Measurements from ENCODE around the gene GPR142.

GPR142 gene, protein sequence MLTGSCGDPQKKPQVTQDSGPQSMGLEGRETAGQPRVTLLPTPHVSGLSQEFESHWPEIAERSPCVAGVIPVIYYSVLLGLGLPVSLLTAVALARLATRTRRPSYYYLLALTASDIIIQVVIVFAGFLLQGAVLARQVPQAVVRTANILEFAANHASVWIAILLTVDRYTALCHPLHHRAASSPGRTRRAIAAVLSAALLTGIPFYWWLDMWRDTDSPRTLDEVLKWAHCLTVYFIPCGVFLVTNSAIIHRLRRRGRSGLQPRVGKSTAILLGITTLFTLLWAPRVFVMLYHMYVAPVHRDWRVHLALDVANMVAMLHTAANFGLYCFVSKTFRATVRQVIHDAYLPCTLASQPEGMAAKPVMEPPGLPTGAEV

DNA sequence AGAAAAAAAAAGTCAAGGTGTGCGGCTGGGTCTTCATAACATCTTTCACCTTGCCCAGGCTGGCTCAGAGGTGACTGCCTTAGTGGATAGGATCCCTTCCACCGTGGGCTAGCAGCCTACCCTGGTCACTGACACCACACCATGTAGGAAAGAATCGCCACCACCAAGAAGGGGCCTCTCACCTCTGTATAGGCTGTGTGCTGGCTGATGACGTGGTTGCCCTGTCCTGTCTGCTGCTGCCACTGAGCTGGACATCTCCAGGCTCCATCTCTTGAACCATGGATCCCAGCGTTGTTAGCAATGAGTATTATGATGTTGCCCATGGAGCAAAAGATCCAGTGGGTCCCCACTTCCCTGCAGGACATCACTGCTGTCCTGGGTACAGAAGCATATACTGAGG is at the start of gene GPR142:
GPR142 (plus strand) TSS at position 301 of the 400 bp plus-strand sequence. CDS start 2,035 bp downstream, outside the sequence.
- no peak within 1 kb of the TSS for H3K4me3 Mint-ChIP-seq
- H3K9me3 Mint-ChIP-seq: no peaks in the 10 kb centered on the region
- no peak within 1 kb of the TSS for H3K27ac Mint-ChIP-seq
- DNase-seq: no peak
- no peaks in the 10 kb centered on the region for H3K36me3 Mint-ChIP-seq (ENCODE audit: low read depth)
- peaks cover 15% of the 10 kb centered on the region for H3K4me1 Mint-ChIP-seq (ENCODE audit: low read depth)
- peaks cover 9% of the 10 kb centered on the region for H3K27me3 Mint-ChIP-seq

DNA sequence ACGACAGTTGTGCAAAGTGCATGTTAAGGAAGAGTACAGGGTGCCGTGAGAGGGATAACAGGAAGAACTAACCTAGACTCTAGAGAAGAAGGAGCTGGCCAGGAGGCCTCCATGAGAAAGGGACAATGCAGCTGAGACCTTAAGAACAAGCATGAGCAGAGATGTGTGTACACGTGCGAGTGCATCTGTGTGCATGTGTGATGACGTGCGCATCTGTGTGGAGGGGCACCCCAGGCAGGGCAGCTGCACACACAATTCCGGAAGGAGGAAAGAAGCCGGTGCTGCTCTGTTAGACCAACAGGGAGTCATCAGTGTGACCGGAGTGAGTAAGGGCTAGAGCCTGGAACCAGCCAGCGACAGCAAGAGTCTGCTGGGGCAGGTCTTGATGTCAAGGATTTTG is 48.9 kb upstream of the GPR142 start:
- Mint-ChIP-seq H3K4me3 (no peak overlapping the region), H3K4me1 (ENCODE audit: low read depth) (no peaks in the 10 kb centered on the region), H3K9me3 (no peaks in the 10 kb centered on the region), H3K27me3 (peaks cover 8% of the 10 kb centered on the region), H3K27ac (no peak overlapping the region), H3K36me3 (ENCODE audit: low read depth) (no peaks in the 10 kb centered on the region)
- no peak for DNase-seq

DNA sequence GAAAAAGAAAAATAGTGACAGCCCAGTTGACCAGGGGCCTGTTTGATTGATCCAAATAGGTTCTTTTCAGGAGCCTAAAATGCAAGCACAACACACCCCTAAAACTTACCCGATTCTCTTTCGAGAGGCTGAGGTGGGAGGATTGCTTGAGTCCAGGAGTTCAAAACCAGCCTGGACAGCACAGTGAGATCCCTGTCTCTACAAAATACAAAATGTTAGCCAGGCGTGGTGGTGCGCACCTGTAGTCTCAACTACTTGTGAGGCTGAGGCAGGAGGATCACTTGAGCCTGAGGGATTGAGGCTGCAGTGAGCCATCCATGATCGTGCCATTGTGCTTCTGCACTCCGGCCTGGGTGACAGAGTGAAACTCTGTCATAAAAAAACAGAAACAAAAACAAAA is 42.8 kb upstream of the GPR142 start:
- peaks cover 20% of the 10 kb centered on the region for H3K4me1 Mint-ChIP-seq (ENCODE audit: low read depth)
- no peak overlapping the region for H3K4me3 Mint-ChIP-seq
- H3K27me3 Mint-ChIP-seq: peaks cover 42% of the 10 kb centered on the region
- no peak overlapping the region for H3K27ac Mint-ChIP-seq
- DNase-seq: no peak
- no peaks in the 10 kb centered on the region for H3K36me3 Mint-ChIP-seq (ENCODE audit: low read depth)
- H3K9me3 Mint-ChIP-seq: no peaks in the 10 kb centered on the region

DNA sequence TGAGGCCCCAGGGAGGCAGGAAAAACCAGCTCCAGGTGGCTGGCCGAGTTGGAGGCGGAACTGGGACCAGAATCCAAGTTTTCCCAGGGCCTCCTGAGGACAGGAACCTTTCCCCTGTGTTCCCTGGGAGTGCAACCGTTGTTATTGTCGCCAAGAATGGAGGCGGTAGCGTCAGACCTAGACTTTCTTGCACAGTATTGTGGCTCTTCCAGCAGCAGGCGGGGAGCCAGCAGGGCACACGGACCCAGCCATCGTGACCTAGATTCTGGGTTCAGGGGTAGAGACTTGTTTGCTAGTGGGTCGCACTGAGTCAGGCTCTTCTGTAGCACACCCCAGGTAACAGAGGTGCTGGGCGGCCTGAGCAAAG is 41.9 kb upstream of the GPR142 start:
- no peak overlapping the region for H3K4me3 Mint-ChIP-seq
- peaks cover 42% of the 10 kb centered on the region for H3K27me3 Mint-ChIP-seq
- peaks cover 22% of the 10 kb centered on the region for H3K4me1 Mint-ChIP-seq (ENCODE audit: low read depth)
- H3K9me3 Mint-ChIP-seq: no peaks in the 10 kb centered on the region
- H3K27ac Mint-ChIP-seq: no peak overlapping the region
- DNase-seq: no peak
- no peaks in the 10 kb centered on the region for H3K36me3 Mint-ChIP-seq (ENCODE audit: low read depth)

DNA sequence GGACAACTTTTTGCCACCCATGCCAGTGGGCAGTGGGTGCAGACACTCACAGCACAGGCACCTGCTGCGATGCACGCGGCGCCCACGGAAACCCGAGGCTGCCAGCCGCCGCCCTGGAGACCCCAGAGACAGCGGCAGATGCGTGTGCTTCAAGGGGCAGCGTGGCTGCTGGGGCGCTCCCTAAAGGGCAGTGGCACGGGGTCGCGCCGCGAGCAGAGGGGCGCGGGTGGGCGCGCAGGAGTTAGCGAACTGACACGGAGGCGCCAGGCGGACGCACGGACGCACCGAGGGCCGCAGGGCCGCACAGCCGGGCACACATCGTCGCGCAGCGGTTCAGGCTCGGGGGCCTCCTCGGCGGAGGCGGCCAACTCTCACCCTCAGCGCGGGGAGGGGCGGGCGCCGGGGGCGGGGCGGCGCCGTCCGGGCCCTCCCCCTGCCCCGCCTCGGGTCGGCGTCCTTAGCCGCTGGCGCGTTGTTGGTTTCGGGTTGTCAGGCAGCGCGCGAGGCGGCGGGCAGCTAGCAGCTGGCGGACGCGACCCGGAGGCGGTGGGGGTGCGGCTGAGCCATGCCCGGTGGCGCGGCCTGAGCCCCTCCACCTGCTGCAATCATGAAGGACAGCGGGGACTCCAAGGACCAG is 41.4 kb upstream of the GPR142 start, which contains the start of gene KIF19:
KIF19 (plus strand) TSS at position 484 of the 637 bp plus-strand sequence; CDS start at position 608, 124 bp downstream.
- H3K27ac Mint-ChIP-seq: no peak within 1 kb of the TSS

DNA sequence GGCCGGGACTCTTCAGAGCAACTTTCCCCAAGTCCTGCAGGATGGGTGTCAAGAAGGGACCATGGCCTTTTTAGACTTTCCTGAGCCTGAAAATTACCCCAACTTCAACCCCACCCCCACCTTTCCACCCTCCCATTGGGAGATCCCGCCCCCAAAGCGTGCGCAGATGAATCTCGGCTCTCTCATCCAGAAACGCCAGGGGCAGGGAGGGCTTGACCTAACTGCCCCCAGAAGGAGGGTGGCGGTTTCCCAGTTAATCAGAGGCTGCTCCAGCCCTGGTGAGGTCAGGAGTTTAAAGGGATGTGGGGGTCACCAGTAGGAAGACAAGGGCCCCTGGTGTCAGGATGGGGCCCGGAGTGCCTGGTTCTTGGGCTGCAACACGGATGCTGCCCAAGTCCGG is 40.8 kb upstream of the GPR142 start:
- H3K27ac Mint-ChIP-seq: no peak overlapping the region
- H3K9me3 Mint-ChIP-seq: no peaks in the 10 kb centered on the region
- no peaks in the 10 kb centered on the region for H3K36me3 Mint-ChIP-seq (ENCODE audit: low read depth)
- no peak for DNase-seq
- H3K27me3 Mint-ChIP-seq: peaks cover 42% of the 10 kb centered on the region
- peak overlapping the region; percentile 12 for H3K4me3 Mint-ChIP-seq
- H3K4me1 Mint-ChIP-seq (ENCODE audit: low read depth): peaks cover 22% of the 10 kb centered on the region

More for the DNA sequence above, 41.4 kb upstream of the GPR142 start, which contains the start of gene KIF19:
- Mint-ChIP-seq H3K9me3 (no peaks in the 10 kb centered on the region), H3K4me1 (ENCODE audit: low read depth) (peaks cover 22% of the 10 kb centered on the region), H3K4me3 (peak within 1 kb of the TSS; percentile 12), H3K27me3 (peaks cover 42% of the 10 kb centered on the region), H3K36me3 (ENCODE audit: low read depth) (no peaks in the 10 kb centered on the region)
- DNase-seq: peak; percentile 73

DNA sequence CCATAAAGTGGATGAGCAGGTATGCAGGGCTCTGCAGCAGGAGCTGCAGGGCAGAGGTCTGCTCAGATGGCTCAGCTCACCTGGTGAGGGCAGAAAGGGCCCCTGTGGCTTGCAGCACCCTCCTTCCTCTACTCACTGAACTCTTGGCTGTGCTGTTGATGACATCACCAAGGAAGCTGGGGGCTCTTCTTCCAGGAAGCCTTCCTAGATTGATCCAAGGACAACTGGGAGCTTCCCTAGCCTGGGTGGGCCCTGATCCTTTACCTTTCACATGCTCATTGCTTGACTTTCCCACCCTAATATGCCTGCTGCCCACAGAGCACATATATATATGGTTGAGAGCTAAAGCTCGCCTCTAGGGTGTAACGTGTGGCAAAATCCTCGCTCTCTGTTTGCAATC is 38.8 kb upstream of the GPR142 start:
- Mint-ChIP-seq H3K4me1 (ENCODE audit: low read depth) (peaks cover 22% of the 10 kb centered on the region), H3K36me3 (ENCODE audit: low read depth) (no peaks in the 10 kb centered on the region), H3K27ac (no peak overlapping the region), H3K9me3 (no peaks in the 10 kb centered on the region), H3K4me3 (no peak overlapping the region), H3K27me3 (peaks cover 34% of the 10 kb centered on the region)
- DNase-seq: no peak

DNA sequence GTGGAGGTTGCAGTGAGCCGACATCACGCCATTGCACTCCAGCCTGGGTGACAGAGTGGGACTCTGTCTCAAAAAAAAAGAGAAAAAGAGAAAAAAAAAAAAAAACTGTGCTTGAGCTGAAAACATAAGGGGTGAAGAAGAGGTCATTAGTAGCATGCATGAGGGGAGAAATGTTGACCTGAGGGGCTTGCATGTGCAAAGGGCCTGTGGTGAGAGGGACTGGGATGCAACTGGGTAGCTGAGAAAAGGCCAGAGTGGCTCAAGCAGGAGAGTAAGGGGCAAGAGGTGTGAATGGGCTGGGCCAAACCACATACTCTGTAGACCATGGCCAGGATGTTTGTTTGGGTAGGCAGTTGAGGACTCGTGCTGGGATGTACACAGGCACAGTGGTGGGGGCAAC is 37.9 kb upstream of the GPR142 start:
- no peak for DNase-seq
- Mint-ChIP-seq H3K9me3 (no peaks in the 10 kb centered on the region), H3K4me3 (no peak overlapping the region), H3K27me3 (peaks cover 30% of the 10 kb centered on the region), H3K36me3 (ENCODE audit: low read depth) (no peaks in the 10 kb centered on the region), H3K27ac (no peak overlapping the region), H3K4me1 (ENCODE audit: low read depth) (peaks cover 22% of the 10 kb centered on the region)

DNA sequence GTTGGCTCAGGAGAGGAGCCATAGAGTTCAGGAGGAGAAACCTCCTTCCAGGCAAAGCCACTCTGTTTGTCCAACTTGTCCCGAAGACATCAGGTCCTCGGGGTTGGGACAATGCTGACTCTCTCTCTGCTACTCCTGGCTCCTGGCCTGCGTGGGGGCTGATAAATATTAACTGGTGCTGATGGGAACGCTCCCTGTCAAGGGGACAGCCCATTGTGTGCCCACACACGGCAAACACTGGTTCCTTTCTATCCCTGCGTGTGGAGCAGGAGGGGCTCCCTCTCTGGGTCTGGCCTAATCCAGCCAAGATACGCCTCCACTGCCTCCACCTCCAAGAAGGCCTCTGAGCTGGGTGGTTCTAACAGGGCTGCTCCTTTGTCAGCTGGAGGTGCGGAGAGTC is 36.9 kb upstream of the GPR142 start:
- Mint-ChIP-seq H3K4me1 (ENCODE audit: low read depth) (peaks cover 18% of the 10 kb centered on the region), H3K9me3 (no peaks in the 10 kb centered on the region), H3K27me3 (peaks cover 20% of the 10 kb centered on the region), H3K36me3 (ENCODE audit: low read depth) (no peaks in the 10 kb centered on the region), H3K4me3 (no peak overlapping the region), H3K27ac (no peak overlapping the region)
- DNase-seq: no peak

DNA sequence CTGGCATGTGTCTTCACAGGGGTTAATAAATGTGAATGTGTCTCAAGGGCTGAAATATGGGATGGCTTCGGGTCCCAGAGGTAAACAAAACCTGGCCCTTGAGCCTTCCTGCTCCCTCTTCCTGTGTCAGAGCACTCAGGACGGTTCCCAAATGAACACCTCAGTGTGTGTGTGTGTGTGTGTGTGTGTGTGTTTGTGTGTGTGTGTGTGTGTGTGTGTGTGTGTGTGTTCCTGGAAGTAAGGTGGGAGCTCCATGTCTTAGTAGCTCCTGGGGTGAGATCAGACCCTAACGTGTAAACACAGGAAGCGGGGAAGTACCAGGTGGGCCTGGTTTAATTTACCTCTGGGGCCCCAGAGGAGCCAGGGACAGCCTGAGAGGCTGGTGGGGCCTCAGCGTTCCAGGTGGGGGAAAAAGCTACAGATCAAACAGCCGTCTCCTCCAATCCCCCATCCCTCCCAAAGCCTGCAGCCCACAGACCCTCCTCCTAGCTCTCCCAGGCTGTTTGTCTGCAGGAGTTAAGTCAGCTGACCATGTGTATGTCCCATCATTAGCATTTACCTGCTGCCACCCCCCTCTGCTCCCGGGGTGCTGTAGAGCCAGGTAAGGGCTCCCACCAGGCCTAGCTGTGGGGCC is 35.2 kb upstream of the GPR142 start:
- no peaks in the 10 kb centered on the region for H3K36me3 Mint-ChIP-seq (ENCODE audit: low read depth)
- H3K9me3 Mint-ChIP-seq: no peaks in the 10 kb centered on the region
- no peak overlapping the region for H3K4me3 Mint-ChIP-seq
- H3K27ac Mint-ChIP-seq: no peak overlapping the region
- H3K27me3 Mint-ChIP-seq: peaks cover 8% of the 10 kb centered on the region
- peaks cover 10% of the 10 kb centered on the region for H3K4me1 Mint-ChIP-seq (ENCODE audit: low read depth)
- no peak for DNase-seq

DNA sequence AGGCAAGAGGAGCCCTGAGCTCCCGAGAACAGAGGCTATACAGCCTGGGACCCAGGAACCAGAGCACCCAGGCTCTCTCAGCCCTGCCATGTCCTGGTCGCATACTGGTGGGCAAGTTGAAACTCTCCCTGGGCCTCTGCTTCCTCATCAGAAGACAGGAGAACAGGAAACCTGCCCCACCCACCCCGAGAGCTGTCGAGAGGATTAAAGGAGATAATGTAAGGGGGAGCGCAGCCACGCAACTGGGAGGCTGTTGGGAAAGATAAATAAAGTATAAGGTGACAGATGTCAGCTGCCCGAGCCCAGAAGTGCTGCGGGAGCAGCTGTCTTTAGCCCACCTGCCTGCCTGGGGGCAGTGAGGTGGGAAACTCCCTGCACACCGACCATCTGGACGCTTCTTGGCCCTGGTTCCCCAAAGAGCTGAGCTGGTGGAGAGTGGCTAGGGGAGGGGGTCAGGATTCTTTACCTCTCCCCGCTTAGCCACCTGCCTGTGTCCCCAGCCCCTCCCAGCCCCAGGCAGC is 34.5 kb upstream of the GPR142 start:
- Mint-ChIP-seq H3K36me3 (ENCODE audit: low read depth) (no peaks in the 10 kb centered on the region), H3K9me3 (no peaks in the 10 kb centered on the region), H3K4me1 (ENCODE audit: low read depth) (peaks cover 10% of the 10 kb centered on the region), H3K4me3 (no peak overlapping the region), H3K27ac (no peak overlapping the region), H3K27me3 (peaks cover 2% of the 10 kb centered on the region)
- DNase-seq: no peak

DNA sequence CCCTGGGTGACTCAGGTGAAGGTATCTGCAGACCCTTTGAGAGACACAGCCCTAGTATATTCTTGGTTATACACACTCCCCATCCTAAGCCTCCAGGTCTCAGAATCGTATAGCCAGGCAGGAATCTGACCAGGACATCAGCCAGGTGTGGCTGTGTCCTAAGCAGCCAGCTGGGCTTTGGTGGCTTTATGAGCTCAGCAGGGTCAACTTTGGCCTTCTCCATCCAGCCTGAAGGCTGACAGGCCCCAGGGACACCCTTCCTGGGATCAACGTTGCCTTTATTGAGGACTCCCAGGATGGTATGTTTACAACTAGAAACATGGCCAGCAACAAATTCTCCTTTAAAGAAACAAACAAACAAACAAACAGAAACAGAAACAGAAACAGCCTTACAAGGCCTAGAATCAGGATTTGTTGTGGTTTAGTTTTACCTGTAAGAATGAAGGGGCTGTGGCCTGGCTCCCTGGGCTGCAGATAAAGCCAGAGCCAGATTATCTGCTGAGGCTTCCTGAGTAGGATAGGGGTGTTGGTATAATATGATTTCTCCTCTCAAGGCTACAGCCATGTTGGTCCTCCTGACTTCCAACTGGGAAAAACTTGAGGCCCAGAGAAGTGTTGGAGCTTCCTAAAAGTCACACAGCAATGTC is 32.8 kb upstream of the GPR142 start:
- Mint-ChIP-seq H3K4me3 (no peak overlapping the region), H3K4me1 (ENCODE audit: low read depth) (peaks cover 1% of the 10 kb centered on the region), H3K9me3 (no peaks in the 10 kb centered on the region), H3K36me3 (ENCODE audit: low read depth) (no peaks in the 10 kb centered on the region), H3K27me3 (no peaks in the 10 kb centered on the region), H3K27ac (no peak overlapping the region)
- DNase-seq: no peak

DNA sequence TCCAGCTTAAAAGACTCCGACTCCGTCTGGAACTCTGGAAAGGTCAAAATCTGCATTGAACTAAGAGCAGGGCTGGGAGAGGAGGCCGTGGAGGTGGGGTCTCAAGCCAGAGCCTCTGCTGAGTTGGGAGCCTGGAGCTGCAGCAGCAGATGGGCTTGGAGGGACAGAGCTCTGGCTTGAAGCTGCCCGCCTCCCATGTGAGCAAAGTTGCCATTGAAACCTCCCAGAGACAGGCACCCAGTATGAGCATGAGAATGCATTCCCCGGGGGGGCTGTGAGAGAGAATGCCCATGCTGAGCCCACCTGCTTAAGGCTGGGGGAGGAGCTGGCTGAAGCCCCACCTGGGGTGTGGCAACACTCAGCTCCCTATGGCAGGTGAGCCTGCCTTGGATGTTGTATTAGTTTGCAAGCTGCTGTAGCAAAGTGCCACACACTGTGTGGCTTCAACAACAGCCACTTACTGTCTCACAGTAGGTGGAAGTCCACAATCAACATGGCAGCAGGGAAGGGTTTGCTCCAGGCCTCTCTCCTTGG is 31.7 kb upstream of the GPR142 start:
- Mint-ChIP-seq H3K27me3 (no peaks in the 10 kb centered on the region), H3K9me3 (no peaks in the 10 kb centered on the region), H3K36me3 (ENCODE audit: low read depth) (no peaks in the 10 kb centered on the region), H3K27ac (no peak overlapping the region), H3K4me3 (no peak overlapping the region), H3K4me1 (ENCODE audit: low read depth) (no peaks in the 10 kb centered on the region)
- no peak for DNase-seq

DNA sequence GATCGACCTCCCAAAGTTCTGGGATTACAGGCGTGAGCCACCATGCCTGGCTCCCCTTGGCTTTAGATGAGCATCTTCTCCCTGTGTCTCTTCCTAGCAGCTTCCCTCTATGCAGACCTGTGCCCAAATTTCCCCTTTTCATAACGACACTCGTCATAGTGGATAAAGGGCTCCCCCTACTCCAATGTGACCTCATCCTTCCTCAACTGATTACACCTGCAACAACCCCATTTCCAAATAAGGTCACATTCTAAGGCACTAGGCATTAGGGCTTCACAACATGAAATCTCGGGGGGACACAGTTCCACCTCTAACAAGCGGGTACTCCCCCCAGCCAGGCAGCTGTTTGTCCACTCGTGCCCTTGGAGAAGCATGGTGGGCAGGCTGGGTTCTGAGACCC is 31.0 kb upstream of the GPR142 start:
- Mint-ChIP-seq H3K27me3 (no peaks in the 10 kb centered on the region), H3K4me3 (no peak overlapping the region)
- no peak for DNase-seq

More for the DNA sequence above, 31.0 kb upstream of the GPR142 start:
- H3K4me1 Mint-ChIP-seq (ENCODE audit: low read depth): no peaks in the 10 kb centered on the region
- H3K27ac Mint-ChIP-seq: no peak overlapping the region
- no peaks in the 10 kb centered on the region for H3K36me3 Mint-ChIP-seq (ENCODE audit: low read depth)
- no peaks in the 10 kb centered on the region for H3K9me3 Mint-ChIP-seq
